Measurements from ENCODE around the gene SLC9A4.
"Not testable (repeated sequence)": the region's sequence is repeated elsewhere in the genome, so short reads cannot be mapped to it uniquely, and the experiment has no call there.

Gene SLC9A4

DNA sequence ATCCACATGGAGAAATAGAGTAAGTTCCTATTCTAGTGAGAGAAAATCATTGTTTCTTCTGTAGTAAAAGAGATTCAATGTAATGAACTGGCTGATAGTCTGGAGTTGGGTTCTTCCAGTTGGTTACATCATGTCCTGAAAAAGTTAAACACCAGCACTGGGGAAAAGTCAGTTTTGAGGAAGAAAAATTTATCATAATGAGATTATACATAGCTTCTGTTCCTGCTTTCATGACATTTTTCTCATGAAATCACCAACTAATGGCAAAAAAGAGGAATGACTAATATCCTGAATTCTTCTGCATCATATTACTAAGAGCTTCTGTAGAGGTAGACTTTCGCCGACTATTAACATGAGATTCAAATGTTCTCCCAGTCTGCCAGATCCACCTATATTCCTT is 77.1 kb downstream of the SLC9A4 start:
- DNase-seq (ENCODE audit: low read depth), result no peak

DNA sequence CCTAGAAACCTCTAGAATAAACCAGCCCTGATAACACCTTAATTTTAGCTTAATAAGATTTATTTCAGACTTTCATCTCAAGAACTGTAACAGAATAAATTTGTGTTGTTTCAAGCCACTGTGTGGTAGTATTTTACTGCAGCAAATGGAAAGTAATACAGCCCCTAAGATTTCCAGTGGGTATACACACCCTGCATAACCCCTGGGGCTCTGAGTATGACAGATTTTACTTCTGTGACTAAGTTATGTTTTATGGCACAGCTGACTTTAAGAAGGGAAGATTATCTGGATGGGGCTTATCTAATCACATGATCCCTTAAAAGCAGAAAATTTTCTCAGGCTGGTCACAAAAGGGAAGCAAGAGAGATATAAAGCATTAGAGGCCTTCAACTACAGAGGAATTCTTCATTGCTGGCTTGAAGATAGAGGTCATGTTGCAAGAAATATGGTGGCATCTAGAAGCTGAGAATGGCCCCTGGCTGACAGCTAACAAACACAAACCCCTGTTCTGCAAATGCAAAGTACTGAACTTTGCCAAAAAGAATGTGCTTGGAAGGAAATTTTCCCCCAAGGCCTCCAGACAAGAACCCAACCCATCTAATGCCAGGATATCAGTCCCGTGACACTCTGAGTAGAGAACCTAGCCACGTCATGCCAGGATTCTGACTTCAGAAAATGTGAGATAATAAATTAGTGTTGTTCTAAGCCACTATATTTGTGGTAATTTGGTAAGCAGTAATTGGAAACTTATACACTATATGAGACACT is 78.5 kb downstream of the SLC9A4 start:
- no peak for DNase-seq (ENCODE audit: low read depth)

DNA sequence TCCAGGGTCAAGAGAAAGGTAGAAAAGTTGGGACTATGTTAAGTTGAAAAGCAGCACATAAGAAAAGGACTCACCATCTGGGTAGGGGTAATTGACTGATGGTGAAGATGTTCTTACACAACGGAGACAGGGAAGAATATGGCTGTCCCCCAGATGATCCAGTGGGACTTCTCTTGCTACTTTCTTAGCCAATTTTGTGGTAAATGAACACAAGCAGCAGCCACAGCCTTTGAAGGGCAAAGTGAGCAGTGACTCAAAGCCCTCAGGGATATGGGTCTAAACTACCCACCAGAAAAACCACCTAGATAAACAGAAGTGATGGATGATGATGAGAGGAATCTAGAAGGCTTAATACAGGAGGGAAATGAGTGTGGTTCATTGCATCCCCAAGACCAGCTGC is 80.6 kb downstream of the SLC9A4 start:
- DNase-seq (ENCODE audit: low read depth), result no peak

DNA sequence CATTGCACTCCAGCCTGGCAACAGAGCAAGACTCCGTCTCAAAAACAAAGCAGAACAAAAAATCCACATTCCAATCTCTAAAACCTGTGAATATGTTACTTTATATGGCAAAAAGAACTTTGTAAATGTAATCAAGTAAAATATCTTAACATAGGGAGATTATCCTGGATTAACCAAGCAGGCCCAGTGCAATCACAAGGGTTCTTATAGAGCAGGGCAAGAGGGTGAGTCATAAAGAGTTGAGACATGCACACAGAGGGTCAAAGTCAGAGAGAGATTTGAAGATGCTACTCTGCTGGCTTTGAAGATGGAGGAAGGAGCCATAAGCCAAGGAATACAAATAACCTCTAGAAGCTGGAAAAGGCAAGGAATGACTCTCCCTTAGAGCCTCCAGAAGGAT is 85.4 kb downstream of the SLC9A4 start:
- peak; percentile 8 for DNase-seq (ENCODE audit: low read depth)

DNA sequence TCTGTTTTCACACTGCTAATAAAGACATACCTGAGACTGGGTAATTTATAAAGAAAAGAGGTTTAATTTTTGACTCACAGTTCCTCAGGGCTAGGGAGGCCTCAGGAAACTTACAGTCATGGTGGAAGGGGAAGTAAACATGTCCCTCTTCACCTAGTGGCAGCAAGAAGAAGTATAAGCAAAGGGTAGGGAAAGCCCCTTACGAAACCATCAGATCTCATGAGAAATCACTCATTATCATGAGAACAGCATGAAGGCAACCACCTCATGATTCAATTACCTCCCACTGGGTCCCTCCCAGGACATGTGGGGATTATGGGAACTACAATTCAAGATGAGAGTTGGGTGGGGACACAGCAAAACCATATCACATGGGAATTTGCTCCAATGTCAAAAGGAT is 89.5 kb downstream of the SLC9A4 start:
- not testable (repeated sequence) for DNase-seq (ENCODE audit: low read depth)

DNA sequence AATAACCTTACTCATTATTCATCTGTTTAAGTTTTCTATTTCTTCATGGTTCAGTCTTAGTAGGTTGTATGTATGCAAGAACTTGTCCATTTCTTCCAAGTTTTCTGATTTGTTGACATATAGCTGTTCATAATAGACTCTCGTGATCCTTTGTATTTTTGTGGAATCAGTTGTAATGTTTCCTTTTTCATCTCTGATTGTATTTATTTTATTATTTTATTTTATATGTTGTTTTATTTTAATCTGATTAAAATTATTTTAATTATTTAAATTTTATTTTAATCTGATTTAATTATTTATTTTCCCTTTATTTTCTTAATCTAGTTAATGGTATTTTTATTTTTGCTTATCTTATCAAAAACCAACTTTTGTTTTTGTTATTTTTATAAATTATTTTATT is 102.9 kb downstream of the SLC9A4 start:
- DNase-seq (ENCODE audit: low read depth), result no peak

DNA sequence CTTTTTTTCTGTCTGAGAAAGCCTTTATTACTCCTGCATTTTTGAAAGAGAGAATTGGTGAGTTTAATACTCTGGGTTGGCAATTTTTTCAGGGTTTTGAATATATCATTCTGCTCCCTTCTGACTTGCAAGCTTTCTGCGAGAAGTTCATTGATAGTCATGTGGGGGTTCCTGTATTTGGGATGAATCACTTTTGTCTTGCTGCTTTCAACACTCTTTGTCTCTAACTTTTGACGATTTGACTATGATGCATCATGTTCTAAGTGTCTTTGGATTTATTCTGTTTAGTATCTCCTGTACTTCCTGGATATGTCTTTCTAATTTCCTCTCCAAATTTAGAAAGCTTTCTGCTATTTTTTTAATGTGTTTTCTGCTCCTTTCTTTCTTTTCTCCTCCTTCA is 105.3 kb downstream of the SLC9A4 start:
- DNase-seq (ENCODE audit: low read depth), result no peak

DNA sequence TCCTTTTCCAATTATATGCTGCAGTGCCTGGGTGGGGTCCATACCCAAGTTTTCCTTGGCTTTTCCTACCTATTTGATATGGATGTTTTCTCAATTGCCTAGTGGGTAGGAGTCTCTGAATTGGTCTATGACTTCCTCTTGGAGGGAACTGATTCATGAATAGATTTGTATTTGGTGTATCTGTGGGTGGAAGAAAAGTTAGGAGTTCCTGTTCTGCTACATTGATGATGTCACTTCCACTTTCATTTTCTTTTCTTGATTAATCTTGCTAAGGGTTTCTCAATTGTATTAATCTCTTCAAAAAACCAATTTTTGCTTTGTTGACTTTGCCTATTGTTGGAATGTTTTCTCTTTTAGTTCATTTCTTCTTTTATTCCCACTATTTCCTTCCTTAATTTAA is 108.9 kb downstream of the SLC9A4 start:
- no peak for DNase-seq (ENCODE audit: low read depth)

DNA sequence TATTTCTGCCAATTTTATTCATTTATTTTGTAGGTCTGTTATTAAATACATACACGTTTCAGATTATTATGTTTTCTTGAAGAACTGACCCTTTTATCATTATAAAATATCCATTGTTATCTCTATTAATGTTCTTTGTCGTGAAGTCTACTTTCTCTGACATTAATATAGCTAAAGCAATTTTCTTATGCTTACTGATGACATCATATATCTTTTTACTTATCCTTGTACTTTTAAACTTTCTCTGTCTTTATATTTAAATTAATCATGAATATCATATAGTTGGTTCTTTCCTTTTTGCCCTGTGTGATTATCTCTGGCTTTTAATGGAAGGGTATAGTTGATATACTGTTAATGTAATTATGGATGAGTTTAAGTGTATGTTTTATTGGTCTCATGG is 109.8 kb downstream of the SLC9A4 start:
- DNase-seq (ENCODE audit: low read depth), result no peak

Data from ELR (cell line).